Measurements from ENCODE around the gene USP9Y. TPM values are rescaled to one million over a fixed set of nuclear protein-coding genes. Genes with fewer than 3 reads are reported as not detected.

Gene USP9Y
- polyA plus RNA-seq, 1 donor (not counting 4 experiments of a cell fraction or from before 2014, with no cell fraction given), result not detected

DNA sequence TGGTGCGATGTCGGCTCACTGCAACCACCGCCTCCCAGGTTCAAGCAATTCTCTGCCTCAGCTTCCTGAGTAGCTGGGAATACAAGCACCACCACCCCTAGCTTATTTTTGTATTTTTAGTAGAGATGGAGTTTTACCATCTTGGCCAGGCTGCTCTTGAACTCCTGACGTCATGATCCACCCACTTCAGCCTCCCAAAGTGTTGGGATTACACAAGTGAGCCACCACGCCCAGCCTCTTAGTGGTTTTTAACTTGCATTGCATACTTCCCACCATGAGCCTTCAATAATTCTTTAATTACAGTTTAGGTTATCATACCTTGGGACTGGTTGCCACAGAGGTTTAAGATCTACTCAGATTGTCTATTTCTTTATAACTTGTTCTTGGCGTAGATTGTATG is 14.3 kb downstream of the USP9Y start:
- no peak for FAIRE-seq
- DNase-seq (ENCODE audit: low read depth, low spot score), result no peak
- dilution Hi-C loops (cut with MboI; ENCODE audit: extremely low pct_ligation_motif_present, low sequenced_read_pairs), result no loop called here

DNA sequence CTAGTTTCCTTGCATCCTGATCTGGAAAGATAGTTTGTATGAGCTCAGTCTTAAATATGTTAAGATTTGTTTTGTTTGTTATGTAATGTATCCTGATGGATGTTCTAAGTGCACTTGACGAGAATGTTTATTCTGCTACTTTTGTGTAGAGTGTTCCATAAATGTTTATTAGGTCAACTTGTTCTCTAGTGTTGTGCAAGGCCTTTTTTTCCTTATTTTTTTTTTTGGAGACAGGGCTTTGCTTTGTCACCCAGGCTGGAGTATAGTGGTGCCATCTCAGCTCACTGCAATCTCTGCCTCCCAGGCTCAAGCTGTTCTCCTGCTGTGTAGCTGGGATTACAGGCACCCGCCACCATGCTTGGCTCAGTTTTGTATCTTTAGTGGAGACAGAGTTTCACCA is 28.7 kb downstream of the USP9Y start:
- Histone ChIP-seq H4K20me1 (ENCODE audit: control insufficient read depth, extremely low read depth, insufficient read depth, low read length) (no peaks in the 10 kb centered on the region), H3K36me3 (ENCODE audit: control insufficient read depth in 2 of 2, extremely low read depth in 1 of 2, insufficient read depth in 2 of 2, low read length in 2 of 2) (no peaks in the 10 kb centered on the region), H3K4me1 (ENCODE audit: control insufficient read depth, extremely low read depth, insufficient read depth, low read length) (no peaks in the 10 kb centered on the region), H3K4me3 (ENCODE audit: control insufficient read depth in 2 of 3, extremely low read depth in 1 of 3, insufficient read depth in 2 of 3, low read depth in 1 of 3, low read length in 3 of 3) (no peak overlapping the region), H3K27me3 (ENCODE audit: control insufficient read depth, extremely low read depth, insufficient read depth, low read length) (no peaks in the 10 kb centered on the region), H2AFZ (ENCODE audit: control insufficient read depth, low read length) (no peak overlapping the region), H3K27ac (ENCODE audit: control insufficient read depth, insufficient read depth, low read length) (no peak overlapping the region), H3K4me2 (ENCODE audit: control insufficient read depth, extremely low read depth, insufficient read depth, low read depth, low read length) (no peak overlapping the region), H3K9me3 (ENCODE audit: control insufficient read depth, low read depth, low read length) (no peaks in the 10 kb centered on the region), H3K9ac (ENCODE audit: control insufficient read depth, extremely low read depth, insufficient read depth, low read length) (no peak overlapping the region), H3K79me2 (ENCODE audit: control insufficient read depth, insufficient read depth, low read length) (no peaks in the 10 kb centered on the region), H3K9me1 (ENCODE audit: control insufficient read depth, extremely low read depth, insufficient read depth, low read length) (no peaks in the 10 kb centered on the region)
- FAIRE-seq (no peak), DNase-seq (ENCODE audit: low read depth, low spot score) (no peak)
- dilution Hi-C loops (cut with MboI; ENCODE audit: extremely low pct_ligation_motif_present, low sequenced_read_pairs), result no loop called here
- no peak for TF ChIP-seq EZH2 (IDR thresholded peaks at IDR 0.05; ENCODE audit: low read length)
- TF ChIP-seq, protein P1, sequence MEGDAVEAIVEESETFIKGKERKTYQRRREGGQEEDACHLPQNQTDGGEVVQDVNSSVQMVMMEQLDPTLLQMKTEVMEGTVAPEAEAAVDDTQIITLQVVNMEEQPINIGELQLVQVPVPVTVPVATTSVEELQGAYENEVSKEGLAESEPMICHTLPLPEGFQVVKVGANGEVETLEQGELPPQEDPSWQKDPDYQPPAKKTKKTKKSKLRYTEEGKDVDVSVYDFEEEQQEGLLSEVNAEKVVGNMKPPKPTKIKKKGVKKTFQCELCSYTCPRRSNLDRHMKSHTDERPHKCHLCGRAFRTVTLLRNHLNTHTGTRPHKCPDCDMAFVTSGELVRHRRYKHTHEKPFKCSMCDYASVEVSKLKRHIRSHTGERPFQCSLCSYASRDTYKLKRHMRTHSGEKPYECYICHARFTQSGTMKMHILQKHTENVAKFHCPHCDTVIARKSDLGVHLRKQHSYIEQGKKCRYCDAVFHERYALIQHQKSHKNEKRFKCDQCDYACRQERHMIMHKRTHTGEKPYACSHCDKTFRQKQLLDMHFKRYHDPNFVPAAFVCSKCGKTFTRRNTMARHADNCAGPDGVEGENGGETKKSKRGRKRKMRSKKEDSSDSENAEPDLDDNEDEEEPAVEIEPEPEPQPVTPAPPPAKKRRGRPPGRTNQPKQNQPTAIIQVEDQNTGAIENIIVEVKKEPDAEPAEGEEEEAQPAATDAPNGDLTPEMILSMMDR (optimal IDR thresholded peaks at IDR 0.05 in 1 of 3, IDR thresholded peaks at IDR 0.05 in 1 of 3, conservative IDR thresholded peaks at IDR 0.05 in 1 of 3; ENCODE audit: extremely low read depth in 1 of 3, insufficient read depth in 2 of 3, low read length in 3 of 3), result no peak

More for the DNA sequence above, 14.3 kb downstream of the USP9Y start:
- TF ChIP-seq EZH2 (IDR thresholded peaks at IDR 0.05; ENCODE audit: low read length), result no peak
- TF ChIP-seq, protein P1 (optimal IDR thresholded peaks at IDR 0.05 in 1 of 3, IDR thresholded peaks at IDR 0.05 in 1 of 3, conservative IDR thresholded peaks at IDR 0.05 in 1 of 3; ENCODE audit: extremely low read depth in 1 of 3, insufficient read depth in 2 of 3, low read length in 3 of 3), result no peak
- Histone ChIP-seq H3K27me3 (ENCODE audit: control insufficient read depth, extremely low read depth, insufficient read depth, low read length) (no peaks in the 10 kb centered on the region), H2AFZ (ENCODE audit: control insufficient read depth, low read length) (no peak overlapping the region), H3K79me2 (ENCODE audit: control insufficient read depth, insufficient read depth, low read length) (no peaks in the 10 kb centered on the region), H3K36me3 (ENCODE audit: control insufficient read depth in 2 of 2, extremely low read depth in 1 of 2, insufficient read depth in 2 of 2, low read length in 2 of 2) (no peaks in the 10 kb centered on the region), H3K4me2 (ENCODE audit: control insufficient read depth, extremely low read depth, insufficient read depth, low read depth, low read length) (no peak overlapping the region), H4K20me1 (ENCODE audit: control insufficient read depth, extremely low read depth, insufficient read depth, low read length) (no peaks in the 10 kb centered on the region), H3K27ac (ENCODE audit: control insufficient read depth, insufficient read depth, low read length) (no peak overlapping the region), H3K4me3 (ENCODE audit: control insufficient read depth in 2 of 3, extremely low read depth in 1 of 3, insufficient read depth in 2 of 3, low read depth in 1 of 3, low read length in 3 of 3) (no peak overlapping the region), H3K4me1 (ENCODE audit: control insufficient read depth, extremely low read depth, insufficient read depth, low read length) (no peaks in the 10 kb centered on the region), H3K9me1 (ENCODE audit: control insufficient read depth, extremely low read depth, insufficient read depth, low read length) (no peaks in the 10 kb centered on the region), H3K9me3 (ENCODE audit: control insufficient read depth, low read depth, low read length) (no peaks in the 10 kb centered on the region), H3K9ac (ENCODE audit: control insufficient read depth, extremely low read depth, insufficient read depth, low read length) (no peak overlapping the region)
